ENCODE results near the gene GH2.
"Not testable (repeated sequence)": the region's sequence is repeated elsewhere in the genome, so short reads cannot be mapped to it uniquely, and the experiment has no call there.

The GH2 gene

DNA sequence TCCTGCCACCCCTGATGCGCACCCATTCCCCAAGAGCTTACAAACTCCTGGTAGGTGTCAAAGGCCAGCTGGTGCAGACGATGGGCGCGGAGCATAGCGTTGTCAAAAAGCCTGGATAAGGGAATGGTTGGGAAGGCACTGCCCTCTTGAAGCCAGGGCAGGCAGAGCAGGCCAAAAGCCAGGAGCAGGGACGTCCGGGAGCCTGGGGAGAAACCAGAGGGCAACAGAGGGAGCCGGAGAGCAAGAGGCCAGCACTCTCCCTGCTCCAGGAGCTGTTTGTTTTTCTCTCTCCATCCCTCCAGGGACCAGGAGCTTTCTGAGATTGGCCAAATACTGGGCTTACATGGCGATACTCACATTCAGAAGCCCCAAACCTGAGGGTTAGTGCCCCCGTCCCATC lies 36.6 kb upstream of the GH2 start:
- TF ChIP-seq, protein P1, sequence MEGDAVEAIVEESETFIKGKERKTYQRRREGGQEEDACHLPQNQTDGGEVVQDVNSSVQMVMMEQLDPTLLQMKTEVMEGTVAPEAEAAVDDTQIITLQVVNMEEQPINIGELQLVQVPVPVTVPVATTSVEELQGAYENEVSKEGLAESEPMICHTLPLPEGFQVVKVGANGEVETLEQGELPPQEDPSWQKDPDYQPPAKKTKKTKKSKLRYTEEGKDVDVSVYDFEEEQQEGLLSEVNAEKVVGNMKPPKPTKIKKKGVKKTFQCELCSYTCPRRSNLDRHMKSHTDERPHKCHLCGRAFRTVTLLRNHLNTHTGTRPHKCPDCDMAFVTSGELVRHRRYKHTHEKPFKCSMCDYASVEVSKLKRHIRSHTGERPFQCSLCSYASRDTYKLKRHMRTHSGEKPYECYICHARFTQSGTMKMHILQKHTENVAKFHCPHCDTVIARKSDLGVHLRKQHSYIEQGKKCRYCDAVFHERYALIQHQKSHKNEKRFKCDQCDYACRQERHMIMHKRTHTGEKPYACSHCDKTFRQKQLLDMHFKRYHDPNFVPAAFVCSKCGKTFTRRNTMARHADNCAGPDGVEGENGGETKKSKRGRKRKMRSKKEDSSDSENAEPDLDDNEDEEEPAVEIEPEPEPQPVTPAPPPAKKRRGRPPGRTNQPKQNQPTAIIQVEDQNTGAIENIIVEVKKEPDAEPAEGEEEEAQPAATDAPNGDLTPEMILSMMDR (IDR thresholded peaks at IDR 0.05; ENCODE audit: borderline replicate concordance, control extremely low read depth, extremely low read depth, insufficient read depth, missing control alignments): no peak
- DNase-seq (ENCODE audit: low spot score): no peak
- in situ Hi-C loops (cut with MboI; ENCODE audit: low sequenced_read_pairs, unreplicated experiment): loop anchor here (10.0 to 25.0 kb wide), 3 partner anchors 106 to 369 kb away; partner anchors contain the start of genes ERN1 and ICAM2

DNA sequence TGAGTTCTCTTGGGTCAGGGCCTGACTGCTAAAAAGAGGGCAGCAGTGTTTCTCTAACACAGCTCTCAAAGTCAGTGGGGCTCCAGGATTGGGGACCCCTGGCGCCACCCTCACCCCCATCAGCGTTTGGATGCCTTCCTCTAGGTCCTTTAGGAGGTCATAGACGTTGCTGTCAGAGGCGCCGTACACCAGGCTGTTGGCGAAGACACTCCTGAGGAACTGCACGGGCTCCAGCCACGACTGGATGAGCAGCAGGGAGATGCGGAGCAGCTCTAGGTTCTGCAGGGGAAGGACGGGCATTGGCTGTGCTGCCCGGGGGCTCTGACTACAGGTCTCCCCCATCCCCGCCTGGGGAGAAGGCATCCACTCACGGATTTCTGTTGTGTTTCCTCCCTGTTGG lies 35.9 kb upstream of the GH2 start:
- TF ChIP-seq, protein P1 (IDR thresholded peaks at IDR 0.05; ENCODE audit: borderline replicate concordance, control extremely low read depth, extremely low read depth, insufficient read depth, missing control alignments): no peak
- in situ Hi-C loops (cut with MboI; ENCODE audit: low sequenced_read_pairs, unreplicated experiment): loop anchor here (10.0 to 25.0 kb wide), 3 partner anchors 107 to 370 kb away; partner anchors contain the start of genes ERN1 and ICAM2
- no peak for DNase-seq (ENCODE audit: low spot score)

- DNase-seq (ENCODE audit: low spot score): not testable (repeated sequence)
- in situ Hi-C loops (cut with MboI; ENCODE audit: low sequenced_read_pairs, unreplicated experiment): loop anchor here (10.0 to 25.0 kb wide), 3 partner anchors 108 to 370 kb away; partner anchors contain the start of genes ERN1 and ICAM2
Observed at GRCh38 chr17:63917206-63917605, 35.5 kb upstream of the GH2 start.

- TF ChIP-seq, protein P1 (IDR thresholded peaks at IDR 0.05; ENCODE audit: borderline replicate concordance, control extremely low read depth, extremely low read depth, insufficient read depth, missing control alignments): no peak
- no peak for DNase-seq (ENCODE audit: low spot score)
- in situ Hi-C loops (cut with MboI; ENCODE audit: low sequenced_read_pairs, unreplicated experiment): loop anchor here (10.0 to 25.0 kb wide), 3 partner anchors 108 to 371 kb away; partner anchors contain the start of genes ERN1 and ICAM2
Observed at GRCh38 chr17:63916566-63917185, 34.9 kb upstream of the GH2 start.

GRCh38 chr17:63915753-63916152 lies 34.0 kb upstream of the GH2 start:
- in situ Hi-C loops (cut with MboI; ENCODE audit: low sequenced_read_pairs, unreplicated experiment): loop anchor here (10.0 to 25.0 kb wide), 3 partner anchors 109 to 372 kb away; partner anchors contain the start of genes ERN1 and ICAM2
- DNase-seq (ENCODE audit: low spot score): not testable (repeated sequence)

GRCh38 chr17:63914471-63914870 lies 32.7 kb upstream of the GH2 start:
- in situ Hi-C loops (cut with MboI; ENCODE audit: low sequenced_read_pairs, unreplicated experiment): loop anchor here (10.0 to 25.0 kb wide), 3 partner anchors 110 to 373 kb away; partner anchors contain the start of genes ERN1 and ICAM2
- TF ChIP-seq, protein P1 (IDR thresholded peaks at IDR 0.05; ENCODE audit: borderline replicate concordance, control extremely low read depth, extremely low read depth, insufficient read depth, missing control alignments): no peak

DNA sequence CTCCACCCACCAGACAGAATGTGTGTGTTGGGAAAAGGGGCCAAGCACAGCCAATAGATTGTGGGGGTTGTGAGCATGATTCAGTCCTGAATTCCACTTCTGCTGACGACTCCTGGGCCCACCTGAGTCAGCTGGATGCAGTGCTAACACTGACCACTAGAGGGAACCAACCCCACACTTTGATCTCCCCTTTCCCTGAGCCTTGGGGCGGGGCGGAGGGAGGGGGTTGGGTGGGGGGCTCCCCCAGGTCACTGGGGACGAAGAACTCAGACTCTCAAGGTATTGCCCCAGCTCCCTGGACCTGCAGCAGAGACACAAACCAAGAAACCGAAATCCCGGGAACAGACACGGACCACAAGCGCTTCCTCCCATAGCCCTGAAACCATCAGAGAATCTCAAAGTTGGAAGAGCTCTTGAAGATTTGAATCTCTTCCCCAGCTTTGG lies 29.9 kb upstream of the GH2 start:
- TF ChIP-seq, protein P1 (IDR thresholded peaks at IDR 0.05; ENCODE audit: borderline replicate concordance, control extremely low read depth, extremely low read depth, insufficient read depth, missing control alignments): peak; percentile 81
- DNase-seq (ENCODE audit: low spot score): peak; percentile 78
- in situ Hi-C loops (cut with MboI; ENCODE audit: low sequenced_read_pairs, unreplicated experiment): loop anchor here (10.0 to 25.0 kb wide), 3 partner anchors 113 to 376 kb away; partner anchors contain the start of genes ERN1 and ICAM2

More at GRCh38 chr17:63914471-63914870, 32.7 kb upstream of the GH2 start:
- DNase-seq (ENCODE audit: low spot score): no peak

Data from GM13976 (cell line).